HG02610 (cell line): Measurements from ENCODE around the gene HOXA3.

Source experiments
- ATAC-seq: cut with Tn5 transposase; IDR thresholded peaks from one replicate; pipeline ENCODE4 v1.9.1; 2021; ENCODE audit warnings: mild to moderate bottlenecking, moderate library complexity; ENCODE audit not compliant: unreplicated experiment

HOXA3 gene

DNA sequence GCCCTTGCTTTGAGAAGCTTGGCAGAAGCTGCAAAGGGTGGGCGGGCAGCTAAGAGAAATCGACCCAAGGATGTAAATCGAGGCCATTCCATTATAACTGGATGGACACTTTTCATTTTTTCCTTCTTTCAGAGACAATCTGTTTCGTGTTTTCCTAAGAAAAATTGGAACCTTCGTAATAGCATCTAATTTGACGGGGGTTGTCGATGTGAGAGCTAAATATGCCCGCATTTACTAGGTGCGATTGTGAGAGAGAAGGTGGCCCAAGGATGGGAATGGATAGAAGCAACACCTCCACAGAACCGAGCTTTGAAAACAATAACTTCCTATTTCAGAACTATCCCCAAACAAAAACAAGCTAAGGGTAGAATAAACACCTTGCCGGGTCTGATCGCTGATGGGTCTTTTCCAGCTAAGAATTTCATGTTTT, 21.0 kb downstream of the HOXA3 start:
- no peak for ATAC-seq

DNA sequence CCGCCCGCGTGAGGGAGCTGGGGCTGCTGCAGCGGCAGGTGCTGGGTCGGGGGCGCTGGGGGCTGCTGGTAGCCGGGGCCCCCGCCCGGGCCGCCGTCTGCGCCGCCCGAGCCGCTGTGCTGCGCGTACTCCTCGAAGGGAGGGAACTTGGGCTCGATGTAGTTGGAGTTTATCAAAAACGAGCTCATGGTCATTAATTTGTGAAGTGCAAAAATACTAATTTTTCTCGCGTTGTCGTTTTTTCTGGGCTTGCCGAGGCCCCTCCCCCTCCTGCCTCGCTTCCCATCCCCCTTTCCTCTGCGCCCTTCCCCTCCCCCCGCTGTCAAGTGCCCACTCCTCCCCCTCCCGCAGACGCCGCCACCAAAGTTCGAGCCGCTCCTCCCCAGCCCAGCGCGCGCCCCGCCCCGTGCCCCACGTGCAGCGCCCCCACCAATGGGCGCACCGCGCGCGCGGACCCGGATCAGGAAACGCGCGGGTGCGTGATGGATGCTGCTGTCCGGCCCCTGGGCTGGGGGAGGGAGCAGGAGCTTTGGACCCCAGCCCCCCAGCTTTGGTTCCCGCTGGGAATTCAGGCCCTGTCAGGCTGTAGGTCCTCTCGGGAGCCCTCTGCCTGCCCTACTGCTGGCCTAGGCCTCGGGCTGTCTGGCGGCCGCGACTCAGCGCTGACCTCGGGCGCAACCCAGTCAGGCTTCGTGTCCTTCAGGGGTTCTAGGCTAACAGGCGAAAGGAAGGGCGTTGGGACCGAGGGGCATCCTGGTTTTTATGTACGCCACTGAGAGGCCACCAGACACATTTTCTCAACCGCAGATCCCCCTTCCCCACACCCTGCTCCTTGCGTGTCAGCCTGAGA, 21.6 kb downstream of the HOXA3 start, which contains the start of gene HOXA4:
Gene HOXA4, minus strand, starts transcription at position 218 of the 850 bp plus-strand sequence. Its CDS starts 24 bp downstream, at position 194.
- no peak for ATAC-seq

DNA sequence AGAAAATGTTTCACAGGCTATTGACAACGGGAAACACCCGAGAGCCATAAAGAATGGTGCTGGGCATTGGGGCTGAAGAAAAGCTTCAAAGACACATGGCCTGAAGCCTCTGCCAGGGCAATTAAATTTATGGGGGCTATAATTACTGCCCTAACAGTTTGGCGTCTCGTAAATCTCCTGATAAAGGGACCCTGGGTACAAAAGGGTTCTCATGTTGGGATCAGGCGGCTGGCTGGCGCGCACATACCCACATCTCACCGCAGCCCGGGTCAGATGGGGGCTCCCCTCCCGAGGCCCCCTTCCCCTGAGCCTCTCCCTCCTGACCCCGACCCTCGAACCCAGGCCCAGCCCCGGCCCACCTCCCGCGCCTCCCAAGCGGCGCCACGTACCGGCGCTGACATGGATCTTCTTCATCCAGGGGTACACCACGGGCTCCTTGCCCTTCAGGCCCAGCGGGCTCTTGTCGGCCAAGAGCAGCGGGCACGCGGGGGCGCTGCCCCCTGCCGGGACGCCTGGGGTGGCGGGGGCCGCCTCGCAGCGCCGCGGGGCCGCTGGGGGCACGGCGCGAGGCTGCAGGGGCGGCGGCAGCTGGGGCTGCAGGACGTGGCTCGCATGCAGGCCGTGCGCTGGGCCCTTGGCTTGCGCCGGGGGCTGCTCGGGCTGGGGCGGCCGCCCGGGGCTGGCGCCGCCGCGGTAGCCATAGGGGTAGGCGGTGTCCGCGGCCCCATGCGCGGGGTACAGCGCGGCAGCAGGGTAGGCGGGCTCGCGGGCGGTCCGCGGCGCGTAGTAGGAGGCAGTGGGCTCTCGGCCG, 22.4 kb downstream of the HOXA3 start:
- ATAC-seq, result no peak

DNA sequence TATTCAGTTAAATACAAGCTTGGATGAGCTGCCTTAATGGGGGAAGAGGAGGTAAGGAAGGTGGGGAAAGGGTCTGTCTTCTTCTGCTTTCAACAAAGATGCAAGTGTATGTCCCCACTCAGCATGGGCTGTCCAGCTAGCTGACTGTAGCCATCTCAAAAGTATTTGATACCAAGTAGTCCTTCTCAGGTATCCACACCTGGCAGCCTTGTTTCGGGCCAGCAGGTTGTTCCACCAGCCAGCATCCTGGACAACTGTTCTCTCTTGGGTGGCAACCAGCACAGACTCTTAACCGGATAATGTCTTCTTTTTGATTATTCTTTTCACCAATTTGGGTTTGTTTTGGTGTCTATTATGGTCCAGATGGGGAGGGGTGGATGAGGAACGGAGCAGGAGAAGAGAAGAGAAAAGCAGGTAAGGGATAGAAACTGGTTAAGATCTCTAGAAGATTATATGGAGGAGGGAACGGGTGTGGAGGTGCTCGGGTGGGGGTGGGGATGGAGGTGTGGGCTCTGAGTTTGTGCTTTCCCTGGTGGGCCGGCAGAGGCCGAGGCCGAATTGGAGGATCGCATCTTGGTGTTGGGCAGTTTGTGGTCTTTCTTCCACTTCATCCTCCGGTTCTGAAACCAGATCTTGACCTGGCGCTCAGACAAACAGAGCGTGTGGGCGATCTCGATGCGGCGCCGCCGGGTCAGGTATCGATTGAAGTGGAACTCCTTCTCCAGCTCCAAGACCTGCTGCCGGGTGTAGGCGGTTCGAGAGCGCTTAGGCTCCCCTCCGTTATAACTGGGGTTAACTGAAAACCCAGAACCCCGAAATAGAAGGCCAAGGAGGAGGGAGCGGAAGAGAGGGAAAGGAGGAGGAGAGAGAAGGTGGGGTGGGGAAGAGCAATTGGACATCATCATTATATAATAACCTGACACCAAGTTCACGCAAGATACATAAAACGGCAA, 23.3 kb downstream of the HOXA3 start:
- ATAC-seq, result no peak

DNA sequence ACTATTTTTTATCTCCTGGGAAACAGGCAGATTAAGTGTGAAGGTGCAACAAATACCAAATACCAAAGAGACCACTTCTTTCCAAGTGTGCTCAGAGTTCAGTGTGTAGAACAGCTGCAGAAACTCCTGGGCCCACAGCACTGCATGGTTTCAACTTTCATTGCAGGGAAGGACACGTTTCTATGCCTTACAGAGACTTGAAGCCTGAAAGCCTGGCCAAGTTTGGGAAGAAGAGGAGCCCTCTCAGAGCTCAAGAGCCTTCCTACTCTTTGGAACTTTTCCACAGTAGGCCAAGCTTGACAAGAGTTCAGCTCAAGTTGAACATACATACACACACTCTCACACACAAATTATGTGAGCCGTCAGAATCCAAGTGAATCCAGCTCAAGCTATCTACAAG, 24.3 kb downstream of the HOXA3 start:
- no peak for ATAC-seq

DNA sequence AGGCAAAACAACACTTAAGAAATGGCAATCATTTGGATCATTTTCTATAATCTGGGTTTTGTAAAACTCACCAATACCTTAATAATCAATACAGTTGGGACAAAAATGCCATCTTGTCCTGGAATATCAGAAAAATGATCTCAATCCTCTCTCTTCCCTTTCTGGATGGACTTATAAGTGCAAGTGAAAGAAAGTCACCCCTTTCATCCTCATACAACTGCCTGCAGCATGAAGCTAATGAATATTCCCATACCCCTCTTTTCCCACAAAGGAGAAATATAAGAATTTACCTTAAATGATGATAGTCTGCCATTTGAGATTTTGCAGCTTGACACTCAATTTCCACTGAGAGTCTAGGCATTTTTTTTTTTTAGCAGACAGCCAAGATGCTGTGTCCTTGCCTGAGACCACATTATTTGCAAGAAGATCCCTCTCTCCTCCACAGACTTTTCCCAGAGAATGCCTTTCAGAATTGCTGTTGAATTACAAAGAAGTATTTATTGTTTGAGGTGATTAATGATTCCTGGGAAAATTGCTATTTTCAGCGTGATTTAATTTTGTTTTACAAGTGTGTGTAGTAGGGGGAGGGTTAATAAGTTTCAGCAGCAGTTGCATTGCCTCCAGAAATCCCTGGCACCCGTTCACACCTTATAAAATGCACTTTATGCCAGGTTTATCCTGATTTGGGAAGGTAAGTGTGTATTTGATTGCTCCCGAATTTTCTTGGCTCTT, 25.6 kb downstream of the HOXA3 start:
- no peak for ATAC-seq

DNA sequence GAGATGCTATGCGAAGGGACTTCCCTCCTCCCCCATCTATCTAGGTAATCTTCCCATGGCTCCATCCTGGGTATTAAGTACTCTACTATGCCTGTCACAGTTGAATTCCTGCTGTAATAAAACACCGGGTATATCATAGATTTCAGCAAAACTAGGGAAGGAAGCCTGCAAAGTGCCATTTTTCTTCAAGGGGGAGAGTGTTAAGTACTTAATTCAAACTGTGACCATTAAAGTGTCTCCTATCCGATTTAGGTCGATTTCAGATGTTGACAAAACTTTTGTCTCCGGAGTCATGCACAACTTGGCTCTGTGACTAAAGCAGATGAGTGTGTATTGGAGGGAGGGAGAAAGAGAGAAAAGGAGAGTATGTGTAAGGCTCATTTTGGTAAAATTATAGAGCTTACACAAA, 26.4 kb downstream of the HOXA3 start:
- ATAC-seq, result no peak

DNA sequence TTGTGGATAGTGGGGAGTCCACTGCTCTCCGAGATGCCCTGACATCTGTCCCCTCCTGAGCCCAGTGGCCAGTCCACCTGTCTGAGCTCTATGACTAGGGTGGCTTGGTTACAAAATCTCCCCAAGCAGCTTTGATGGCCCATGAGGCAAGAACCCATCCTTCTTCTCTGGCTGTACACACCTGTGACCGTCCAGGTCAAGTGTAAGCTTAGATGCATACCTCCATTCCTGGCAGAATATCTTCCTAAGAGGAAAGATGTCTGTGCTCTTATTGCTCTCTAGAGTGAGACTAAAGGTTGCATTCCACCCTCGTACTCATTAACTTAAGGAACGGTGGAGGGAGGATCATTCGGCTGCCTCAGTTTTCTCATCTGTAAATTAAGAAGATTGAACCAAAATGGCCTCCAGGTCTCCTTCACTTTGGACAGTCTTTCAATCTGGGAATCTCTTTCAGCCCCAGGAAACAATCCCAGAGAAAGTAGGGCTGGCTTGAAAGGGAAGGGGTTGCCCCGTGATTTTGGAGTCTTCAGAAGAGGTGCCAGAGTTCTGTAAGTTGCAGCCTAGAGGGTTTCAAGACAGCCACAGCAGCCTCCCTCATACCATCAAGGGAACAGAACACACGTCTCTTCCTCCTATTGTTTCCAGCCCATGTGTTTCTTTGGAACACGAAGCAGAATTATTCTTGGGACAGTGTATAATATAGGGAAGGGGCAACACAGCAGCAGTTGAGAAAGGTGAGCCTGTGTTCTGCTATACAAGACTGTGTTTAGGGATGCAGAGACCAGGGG, 27.3 kb downstream of the HOXA3 start:
- no peak for ATAC-seq

DNA sequence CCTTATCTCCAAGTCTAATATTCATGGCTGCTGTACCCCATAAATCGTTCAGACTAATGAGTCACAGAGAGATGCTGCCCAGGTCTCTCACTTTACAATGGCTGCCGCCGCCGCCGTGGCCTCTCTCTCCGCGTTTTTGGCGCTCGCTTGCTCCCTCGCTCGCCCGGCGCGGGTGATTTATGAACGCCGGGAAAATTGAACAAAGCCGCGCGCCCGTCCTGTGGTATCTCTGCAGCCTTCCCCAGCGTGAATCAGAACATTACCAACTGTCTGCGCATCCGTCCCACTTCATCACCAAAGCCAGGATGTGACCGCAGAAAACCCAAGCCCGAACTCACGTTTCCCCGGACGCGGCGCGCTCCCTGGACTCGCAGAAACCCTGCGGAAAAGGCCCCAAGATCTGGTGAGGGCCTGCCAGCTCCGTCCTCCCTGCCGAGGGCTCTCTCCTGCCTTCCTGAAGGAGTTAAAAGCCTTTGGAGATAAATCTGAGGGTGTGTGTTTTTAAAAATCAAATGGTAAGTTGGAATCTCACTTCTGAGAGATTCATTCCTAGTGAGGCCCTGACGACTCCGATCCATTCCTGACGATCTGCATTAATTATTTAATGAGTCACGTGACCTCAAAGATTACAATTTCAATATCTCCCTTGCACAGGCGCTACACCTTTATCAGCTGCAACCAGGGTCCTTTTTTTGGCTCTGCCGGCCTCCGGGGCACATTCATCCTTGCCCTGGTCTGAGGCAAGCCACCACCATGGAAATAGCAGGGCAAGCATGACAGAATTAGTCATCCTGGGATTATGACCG, 28.1 kb downstream of the HOXA3 start:
- ATAC-seq, result no peak

DNA sequence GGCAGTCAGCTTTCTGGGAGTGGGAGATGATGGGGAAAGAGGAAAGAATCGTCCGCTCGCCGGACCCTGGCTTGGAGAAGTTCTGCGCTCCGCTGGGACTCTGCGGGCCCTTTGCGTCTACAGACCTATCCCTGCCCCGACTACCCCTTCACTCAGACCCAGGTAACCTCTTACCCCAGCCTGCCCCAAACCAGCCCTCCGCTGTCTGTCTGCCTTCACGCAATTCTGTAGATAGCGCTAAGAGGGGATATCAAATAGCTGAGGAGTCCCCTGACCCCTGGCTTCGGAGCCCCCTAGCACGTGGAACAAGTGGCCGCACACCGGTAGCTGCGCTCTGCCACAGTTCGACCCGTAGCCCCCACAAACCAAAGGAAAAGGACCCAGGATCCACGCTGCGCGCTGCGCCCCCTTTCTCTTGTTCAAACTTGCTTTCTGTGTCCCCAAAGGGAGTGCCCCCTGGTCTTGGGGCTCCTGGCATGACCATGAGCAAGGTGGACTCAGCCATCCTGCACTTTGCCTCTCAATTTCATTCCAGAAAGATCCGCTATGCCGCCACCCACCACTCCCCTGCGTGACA, 28.8 kb downstream of the HOXA3 start:
- ATAC-seq, result no peak

DNA sequence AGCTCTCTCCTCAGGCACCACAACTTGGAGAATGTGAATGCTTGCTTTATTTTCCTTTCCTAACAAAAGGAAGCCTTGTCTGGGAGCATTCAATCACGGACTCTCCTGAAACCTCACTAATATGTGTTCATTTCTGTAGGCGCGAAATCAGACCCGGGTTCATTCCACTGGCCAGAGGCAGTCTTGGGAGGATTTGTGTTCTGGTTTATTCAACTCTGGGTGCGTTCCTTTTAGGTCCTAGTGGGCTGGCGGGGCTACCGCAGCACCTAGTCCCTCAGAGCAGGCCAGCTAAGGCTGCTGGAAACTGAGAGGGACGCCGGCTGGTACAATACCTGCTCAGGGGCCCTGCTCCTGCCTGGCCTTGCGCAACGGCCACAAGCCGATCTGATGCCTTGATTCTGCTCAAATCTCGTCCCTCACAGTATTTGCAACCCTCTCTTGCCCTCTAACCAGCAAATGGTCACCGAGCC, 29.3 kb downstream of the HOXA3 start:
- ATAC-seq, result no peak

DNA sequence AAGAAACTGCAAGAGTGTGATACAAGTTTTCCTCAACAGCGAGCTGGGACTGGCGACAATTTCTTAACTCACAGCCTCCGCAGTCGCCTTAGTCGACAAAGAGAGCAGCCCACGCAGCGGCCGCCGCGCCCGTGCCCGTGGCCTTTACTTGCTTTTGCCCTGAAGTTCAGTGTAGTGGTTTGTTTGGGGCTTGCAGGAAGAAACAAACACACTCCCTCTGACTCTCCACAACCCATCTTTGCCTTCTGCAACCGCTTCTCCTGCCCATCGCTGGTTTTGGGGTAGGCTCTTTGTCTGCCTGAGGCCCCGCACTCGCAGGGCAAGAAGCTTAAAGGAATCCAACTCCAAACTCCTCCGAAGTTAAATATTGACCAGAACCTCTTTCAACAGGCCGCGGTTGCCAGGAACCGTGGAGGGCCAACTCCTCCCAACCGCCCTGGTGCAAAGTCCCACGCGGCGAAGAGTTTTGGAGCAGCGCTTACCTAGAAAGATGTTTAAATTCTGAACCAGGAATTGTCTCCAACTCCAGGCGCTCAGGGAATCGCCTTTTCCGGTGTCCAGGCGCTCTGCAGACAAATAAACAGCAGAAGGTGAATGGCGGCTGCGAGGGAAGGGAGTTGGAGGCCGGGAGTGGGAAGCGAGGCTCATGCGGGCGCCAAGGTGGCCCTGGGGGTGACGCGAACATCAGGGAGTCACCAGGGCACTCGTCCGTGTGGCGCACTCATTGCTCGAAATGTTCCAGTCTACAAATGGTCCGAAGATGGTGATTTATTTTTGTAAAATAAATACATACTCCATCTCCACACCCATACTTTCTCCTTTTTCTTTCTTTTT, 30.1 kb downstream of the HOXA3 start:
- no peak for ATAC-seq

DNA sequence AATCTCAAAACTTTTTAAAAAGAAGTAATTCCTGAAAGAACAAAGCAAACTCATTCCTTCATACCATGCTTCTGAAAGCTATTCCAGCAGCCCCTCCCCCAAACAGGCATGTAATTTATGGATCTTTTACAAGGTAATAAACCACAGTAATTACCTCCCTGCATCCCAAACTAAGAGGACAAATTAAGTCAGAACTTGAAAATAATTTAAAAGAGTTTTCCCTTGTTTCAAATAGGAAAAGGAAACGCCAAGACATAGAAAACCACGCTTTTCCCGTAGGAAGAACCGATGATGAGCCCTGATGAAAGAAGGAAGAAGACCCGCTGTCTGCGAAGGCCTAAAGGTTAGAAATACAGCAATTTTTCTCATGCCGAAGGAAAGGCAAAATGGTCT, 30.7 kb downstream of the HOXA3 start:
- no peak for ATAC-seq

DNA sequence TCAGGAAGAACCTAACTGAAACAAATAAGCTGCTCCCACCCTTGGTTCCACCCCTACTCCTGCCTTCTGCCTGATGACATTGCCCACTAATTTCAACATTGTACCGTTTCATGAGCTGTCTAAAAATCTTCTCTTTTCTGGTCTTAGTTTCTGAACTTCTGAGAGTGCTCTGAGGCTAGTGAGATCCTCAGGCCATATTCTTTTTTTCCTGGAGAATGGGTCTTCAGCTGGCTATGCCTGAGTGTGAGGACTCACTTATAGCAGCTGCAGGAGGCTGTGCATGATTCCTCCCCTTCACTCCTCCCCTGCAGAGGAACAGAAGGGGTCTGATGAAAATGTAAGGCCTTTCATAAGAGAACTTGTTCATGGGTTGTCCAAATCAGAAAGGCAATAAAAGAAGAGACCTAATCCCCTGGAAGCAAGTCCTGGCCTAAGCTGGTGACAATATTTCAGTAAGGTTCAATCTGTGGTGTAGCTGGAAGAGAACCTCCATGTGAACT, 32.9 kb downstream of the HOXA3 start:
- ATAC-seq, result no peak

DNA sequence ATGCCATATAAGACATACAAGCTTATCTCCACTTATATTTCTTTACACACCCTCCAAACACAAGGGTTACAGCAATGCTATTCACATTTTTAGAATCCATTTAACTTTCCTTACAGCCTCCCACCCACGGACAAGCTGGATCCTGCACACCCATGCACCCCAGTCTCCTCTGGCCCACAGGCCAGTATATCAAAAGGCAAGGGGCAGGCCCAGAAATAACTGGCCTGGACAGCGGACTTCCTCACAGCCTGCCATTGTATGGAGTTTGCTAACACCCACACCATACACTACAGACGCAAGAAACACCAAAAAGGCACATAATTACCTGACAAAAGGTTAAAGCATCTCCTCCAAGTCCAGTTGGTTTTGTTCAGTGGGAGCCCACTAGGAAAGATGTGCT, 33.8 kb downstream of the HOXA3 start:
- no peak for ATAC-seq

DNA sequence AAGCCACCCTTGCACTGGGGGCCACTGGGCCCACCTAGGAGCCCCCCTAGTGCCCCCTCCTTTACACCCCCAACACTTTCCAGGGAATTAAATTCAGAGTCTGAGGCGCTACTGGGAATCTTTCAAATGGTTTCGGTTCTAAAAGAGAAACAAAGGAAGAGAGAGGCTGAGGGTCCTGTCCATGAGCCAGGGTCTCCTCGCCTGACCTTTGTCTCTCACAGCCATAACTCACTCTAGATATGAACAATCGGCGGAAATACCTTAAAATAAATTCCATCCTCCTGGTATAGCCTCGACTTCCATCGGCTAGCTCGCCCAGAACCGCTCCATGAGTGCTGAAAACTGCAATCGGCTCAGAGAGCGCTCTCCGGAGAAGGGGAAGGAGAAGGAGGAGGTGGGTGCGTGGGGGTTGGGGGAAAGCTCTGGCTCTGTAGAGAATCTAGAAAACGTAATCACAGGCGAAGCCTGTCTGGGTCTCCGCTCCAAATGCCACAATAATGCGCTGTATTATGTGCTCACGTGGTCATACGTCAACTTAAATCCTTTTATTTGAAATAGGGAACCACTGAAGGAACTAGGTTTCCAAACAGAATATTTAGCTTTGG, 34.4 kb downstream of the HOXA3 start:
- ATAC-seq, result no peak
